Heart left ventricle (tissue), 13 donors: ENCODE measurements around the gene GPR89A.

Source experiments
- POLR2A ChIP-seq, 2 donors: fragments of 450-650 bp; IDR thresholded peaks; one replicate each; pipeline ENCODE4 v1.6.1; 2017; ENCODE audit warnings: antibody characterized with exemption in 2 of 2, mild to moderate bottlenecking in 2 of 2, moderate library complexity in 2 of 2
- TF ChIP-seq, protein P1 (sequence below), 12 donors: fragments of 200-600 bp; sonication (generic) in 4 of 12; IDR thresholded peaks; one replicate each; pipeline versions ENCODE4 v1.5.0 to v1.8.0; 2018 to 2022; ENCODE audit warnings: antibody characterized with exemption in 12 of 12, mild to moderate bottlenecking in 5 of 12
- donor health status: ischemic (EF 13 %, LVEDD 7.1; RV severe dilation, severe dysfunction).
- donor health status: DM: no; HTN: yes; CAD: no.
- donor health status: DM: no; HTN: no; CAD: no.
- donor health status: ischemic (EF 25% LVEDD 6.9; RV normal size, moderate dysfunction).
- donor health status: ischemic (EF 25% LVEDD 5.7; RV mildly dilated, moderate dysfunction).
- donor health status: ischemic (EF 35%, LVEDD 5.7; RV mildly dilated, moderate dysfunction).
- donor health status: nonischemic (EF 11% LVEDD 7.7; RV severe dilation, severe dysfunction).
- donor health status: DM: yes; HTN: yes; CAD: no.
- donor health status: PGD.
- donor health status: ischemic (EF 29% LVEDD 5.4; RV normal size, mild dysfunction).
- donor health status: nonischemic (EF 23%, LVEDD 6.1; RV moderate dilation, normal function).

GRCh38 chr1:145707183-145707867 is 99.5 kb downstream of the GPR89A start, which contains the start of gene PDZK1:
- TF ChIP-seq, protein P1, sequence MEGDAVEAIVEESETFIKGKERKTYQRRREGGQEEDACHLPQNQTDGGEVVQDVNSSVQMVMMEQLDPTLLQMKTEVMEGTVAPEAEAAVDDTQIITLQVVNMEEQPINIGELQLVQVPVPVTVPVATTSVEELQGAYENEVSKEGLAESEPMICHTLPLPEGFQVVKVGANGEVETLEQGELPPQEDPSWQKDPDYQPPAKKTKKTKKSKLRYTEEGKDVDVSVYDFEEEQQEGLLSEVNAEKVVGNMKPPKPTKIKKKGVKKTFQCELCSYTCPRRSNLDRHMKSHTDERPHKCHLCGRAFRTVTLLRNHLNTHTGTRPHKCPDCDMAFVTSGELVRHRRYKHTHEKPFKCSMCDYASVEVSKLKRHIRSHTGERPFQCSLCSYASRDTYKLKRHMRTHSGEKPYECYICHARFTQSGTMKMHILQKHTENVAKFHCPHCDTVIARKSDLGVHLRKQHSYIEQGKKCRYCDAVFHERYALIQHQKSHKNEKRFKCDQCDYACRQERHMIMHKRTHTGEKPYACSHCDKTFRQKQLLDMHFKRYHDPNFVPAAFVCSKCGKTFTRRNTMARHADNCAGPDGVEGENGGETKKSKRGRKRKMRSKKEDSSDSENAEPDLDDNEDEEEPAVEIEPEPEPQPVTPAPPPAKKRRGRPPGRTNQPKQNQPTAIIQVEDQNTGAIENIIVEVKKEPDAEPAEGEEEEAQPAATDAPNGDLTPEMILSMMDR (IDR thresholded peaks at IDR 0.05) = no peak
- no peak for TF ChIP-seq POLR2A (IDR thresholded peaks at IDR 0.05)
